Urinary bladder (tissue), 4 donors: ENCODE measurements around the gene PAGR1. TPM values are rescaled to one million over a fixed set of nuclear protein-coding genes. Genes with fewer than 3 reads are reported as not detected.
A peak's percentile ranks its signal among the peaks of the same experiment; 100 is the strongest.
"Not testable (repeated sequence)": the region's sequence is repeated elsewhere in the genome, so short reads cannot be mapped to it uniquely, and the experiment has no call there.

Experiments
- DNase-seq: peaks from one replicate; pipeline ENCODE4 v3.0.0-alpha.2; 2015; ENCODE audit errors: extremely low spot score
- H3K27ac ChIP-seq: one replicate; pipeline ENCODE4 v1.5.1; 2013; ENCODE audit warnings: low read depth, mild to moderate bottlenecking, moderate library complexity
- H3K36me3 ChIP-seq: one replicate; pipeline ENCODE4 v1.6.1; 2013; ENCODE audit warnings: mild to moderate bottlenecking, moderate library complexity; ENCODE audit not compliant: insufficient read depth
- H3K4me1 ChIP-seq: one replicate; pipeline ENCODE4 v1.6.1; 2013; ENCODE audit warnings: mild to moderate bottlenecking, moderate library complexity; ENCODE audit not compliant: insufficient read depth
- H3K4me3 ChIP-seq: one replicate; pipeline ENCODE4 v1.5.1; 2013; ENCODE audit warnings: low read depth, low read length
- WGBS: extraction: QIAGEN DNeasy Blood & Tissue Kit; methylation state at CpG from one replicate; pipeline ENCODE4 v1.1.7; 2013; 5-methylcytosine and 5-hydroxymethylcytosine counted together
- polyA plus RNA-seq: library from polyadenylated mRNA; stranded (reverse); fragments of 200-250 nt; gene quantifications from one replicate; pipeline ENCODE4 v1.2.3, GENCODE V29; 2013
- total RNA-seq: library from RNA; depleted of rRNA; stranded (reverse); fragments of >200 nt; gene quantifications from one replicate; pipeline ENCODE4 v1.2.3, GENCODE V29; 2014
- donor health status: healthy with polysubstance abuse.
- donor health status: healthy.

PAGR1 gene
- total and polyA plus RNA-seq, 2 donors: 14.1 to 27.1 TPM

DNA sequence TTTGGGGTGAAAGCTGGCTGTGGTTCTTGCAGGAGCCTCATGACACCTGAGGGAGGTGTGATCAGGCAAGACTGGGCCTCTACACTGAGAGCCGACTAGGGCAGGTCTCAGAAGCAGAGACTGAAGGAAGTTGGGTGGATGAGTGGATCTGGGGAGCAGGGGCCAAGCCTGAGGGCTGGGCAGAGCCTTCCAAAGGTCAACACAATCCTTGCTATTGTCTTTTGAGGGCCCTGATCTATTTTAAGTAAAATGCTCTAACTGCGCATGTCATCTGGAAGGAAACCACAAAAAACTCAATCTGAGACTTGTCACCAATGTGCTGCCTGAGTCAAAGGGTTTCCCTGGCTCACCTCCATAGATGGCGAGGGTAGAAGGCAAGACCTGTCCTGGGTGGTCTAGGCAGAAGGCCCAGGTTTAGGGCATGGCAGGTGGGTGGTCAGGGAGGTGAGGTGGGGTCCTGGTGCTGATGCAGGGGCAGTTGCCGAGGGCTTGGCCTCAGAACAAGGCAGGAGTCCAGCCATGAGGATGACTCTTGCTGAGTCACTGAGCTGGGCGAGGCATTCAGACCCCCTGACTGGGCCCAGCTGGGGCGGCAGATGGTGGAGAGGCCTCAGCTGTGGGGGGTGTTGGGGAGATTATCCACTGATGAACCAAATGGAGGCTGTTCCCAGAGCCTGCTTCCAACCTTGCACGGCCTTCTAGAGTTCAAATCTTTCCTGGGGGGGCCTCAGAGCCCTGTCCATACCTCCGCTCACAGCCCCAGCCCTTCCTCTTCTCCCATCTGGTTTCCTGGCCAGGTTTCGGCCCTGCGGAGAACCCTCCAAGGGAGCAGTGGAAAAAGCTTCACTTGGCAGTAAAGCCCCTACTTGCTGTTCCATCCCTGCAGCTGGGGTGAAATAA, 9.4 kb downstream of the PAGR1 start:
- no peaks in the 10 kb centered on the region for H3K36me3 ChIP-seq
- 52% methylated on average over 10 of the region's 10 CpGs for WGBS
- no peak overlapping the region for H3K4me3 ChIP-seq
- peaks cover 5% of the 10 kb centered on the region for H3K4me1 ChIP-seq
- peak overlapping the region; percentile 73 for H3K27ac ChIP-seq
- DNase-seq: no peak

DNA sequence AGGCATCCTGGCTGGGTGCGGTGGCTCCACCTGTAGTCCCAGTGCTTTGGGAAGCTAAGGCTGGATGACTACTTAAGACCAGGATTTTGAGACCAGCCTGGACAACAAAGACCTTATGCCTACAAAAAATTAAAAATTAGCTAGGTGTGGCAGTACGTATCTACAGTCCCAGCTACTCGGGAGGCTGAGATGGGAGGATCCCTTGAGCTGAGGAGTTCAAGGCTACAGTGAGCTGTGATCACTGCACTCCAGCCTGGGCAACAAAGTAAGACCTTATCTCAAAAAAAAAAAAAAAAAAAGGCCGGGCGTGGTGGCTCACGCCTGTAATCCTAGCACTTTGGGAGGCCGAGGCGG, 10.4 kb downstream of the PAGR1 start:
- 77% methylated on average over 6 of the region's 8 CpGs for WGBS
- Histone ChIP-seq H3K36me3 (peaks cover 2% of the 10 kb centered on the region), H3K4me3 (no peak overlapping the region), H3K4me1 (peaks cover 5% of the 10 kb centered on the region), H3K27ac (peak overlapping the region; percentile 73)
- DNase-seq: no peak

DNA sequence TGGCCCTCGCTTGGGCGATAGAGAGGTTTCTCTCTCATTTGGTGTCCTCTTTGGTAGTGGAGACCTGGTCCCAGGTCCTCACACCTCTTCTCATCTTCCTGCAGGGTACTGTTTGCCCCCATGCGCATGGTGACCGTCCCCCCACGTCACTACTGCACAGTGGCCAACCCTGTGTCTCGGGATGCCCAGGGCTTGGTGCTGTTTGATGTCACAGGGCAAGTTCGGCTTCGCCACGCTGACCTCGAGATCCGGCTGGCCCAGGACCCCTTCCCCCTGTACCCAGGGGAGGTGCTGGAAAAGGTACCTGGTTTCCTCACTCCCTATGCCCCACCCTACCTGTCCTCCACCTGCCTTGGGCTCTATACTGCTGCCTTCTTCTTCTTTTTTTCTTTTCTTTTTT, 14.8 kb downstream of the PAGR1 start:
- WGBS: 96% methylated on average over 11 of the region's 11 CpGs
- Histone ChIP-seq H3K27ac (no peak overlapping the region), H3K36me3 (peaks cover 4% of the 10 kb centered on the region)

DNA sequence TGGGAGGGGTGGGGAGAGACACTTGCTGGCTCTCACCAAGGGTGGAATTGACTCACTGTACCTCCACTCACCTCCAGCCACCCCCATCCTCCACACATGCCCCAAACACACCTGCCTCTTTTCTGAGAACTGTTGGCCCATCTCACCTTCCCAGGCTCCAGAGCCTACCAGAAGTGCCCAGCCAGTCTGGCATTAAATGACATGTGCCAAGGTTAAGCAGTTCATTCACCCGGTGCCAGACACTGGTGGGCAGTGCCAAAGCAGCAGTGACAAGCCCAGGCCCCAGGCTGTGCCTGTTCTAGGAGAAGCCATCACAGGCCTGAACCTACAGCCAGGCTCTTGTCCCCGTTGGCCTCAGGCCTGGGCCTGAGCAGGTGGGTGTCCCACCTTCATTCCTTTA, 15.5 kb downstream of the PAGR1 start:
- 86% methylated on average over 2 of the region's 2 CpGs for WGBS

More for the DNA sequence above, 14.8 kb downstream of the PAGR1 start:
- Histone ChIP-seq H3K4me1 (peaks cover 3% of the 10 kb centered on the region), H3K4me3 (no peak overlapping the region)
- no peak for DNase-seq

DNA sequence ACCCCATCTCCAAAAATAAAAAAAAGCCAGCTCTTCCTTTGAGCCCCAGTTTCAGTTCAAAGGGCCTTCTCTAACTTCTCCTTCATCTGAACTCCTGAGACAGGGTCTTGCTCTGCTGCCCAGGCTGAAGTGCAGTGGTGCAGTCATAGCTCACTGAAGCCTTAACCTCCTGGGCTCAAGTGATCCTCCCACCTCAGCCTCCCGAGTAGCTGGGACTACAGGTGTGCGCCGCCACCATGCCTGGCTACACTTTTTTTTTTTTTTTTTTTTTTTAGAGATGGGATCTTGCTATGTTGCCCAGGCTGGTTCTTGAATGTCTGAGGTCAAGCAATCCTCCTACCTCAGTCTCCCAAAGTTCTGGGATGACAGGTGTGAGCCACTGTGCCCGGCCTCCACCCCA, 17.3 kb downstream of the PAGR1 start:
- not testable (repeated sequence) for DNase-seq, H3K4me1 ChIP-seq, H3K4me3 ChIP-seq, H3K27ac ChIP-seq, H3K36me3 ChIP-seq
- 97% methylated on average over 4 of the region's 4 CpGs for WGBS

More for the DNA sequence above, 15.5 kb downstream of the PAGR1 start:
- Histone ChIP-seq H3K27ac (no peak overlapping the region), H3K36me3 (peaks cover 4% of the 10 kb centered on the region), H3K4me1 (no peaks in the 10 kb centered on the region), H3K4me3 (no peak overlapping the region)
- DNase-seq: no peak

DNA sequence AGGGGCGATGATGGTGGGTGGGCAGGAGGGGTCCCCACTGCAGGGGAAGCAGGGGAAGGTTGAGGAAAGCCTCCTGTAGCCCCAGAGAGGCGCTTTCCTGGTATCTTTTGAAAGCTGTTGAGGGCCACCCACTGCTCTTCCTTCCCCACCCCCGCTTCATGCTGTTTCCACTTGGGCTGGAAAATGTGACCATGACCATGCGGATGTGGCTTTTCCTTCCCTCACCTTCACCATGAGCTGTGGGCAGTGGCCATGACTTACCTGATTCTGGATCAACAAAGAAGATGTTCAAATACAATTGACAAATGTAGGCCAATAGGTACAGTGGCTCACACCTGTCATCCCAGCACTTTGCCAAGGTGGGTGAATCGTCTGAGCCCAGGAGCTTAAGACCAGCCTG, 18.1 kb downstream of the PAGR1 start:
- WGBS: 94% methylated on average over 5 of the region's 5 CpGs

DNA sequence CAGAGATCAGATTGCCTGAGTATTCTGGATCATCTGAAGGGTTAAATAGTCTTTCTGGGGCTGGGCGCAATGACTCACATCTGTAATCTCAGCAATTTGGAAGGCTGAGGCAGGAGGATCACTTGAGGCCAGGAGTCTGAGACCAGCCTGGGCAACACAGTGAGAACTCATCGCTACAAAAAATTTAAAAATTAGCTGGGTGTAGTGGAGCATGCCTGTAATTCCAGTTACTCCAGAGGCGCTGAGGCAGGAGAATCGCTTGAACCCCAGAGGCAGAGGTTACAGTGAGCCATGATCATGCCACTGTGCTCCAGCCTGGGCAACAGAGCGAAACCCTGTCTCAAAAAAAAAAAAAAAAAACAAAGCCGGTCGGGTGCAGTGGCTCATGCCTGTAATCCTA, 20.0 kb downstream of the PAGR1 start:
- Histone ChIP-seq H3K27ac (no peak overlapping the region), H3K36me3 (peaks cover 5% of the 10 kb centered on the region), H3K4me3 (no peak overlapping the region), H3K4me1 (no peaks in the 10 kb centered on the region)
- 85% methylated on average over 7 of the region's 7 CpGs for WGBS
- no peak for DNase-seq

More for the DNA sequence above, 18.1 kb downstream of the PAGR1 start:
- no peak overlapping the region for H3K27ac ChIP-seq
- no peaks in the 10 kb centered on the region for H3K4me1 ChIP-seq
- peaks cover 4% of the 10 kb centered on the region for H3K36me3 ChIP-seq
- no peak overlapping the region for H3K4me3 ChIP-seq
- DNase-seq: no peak

DNA sequence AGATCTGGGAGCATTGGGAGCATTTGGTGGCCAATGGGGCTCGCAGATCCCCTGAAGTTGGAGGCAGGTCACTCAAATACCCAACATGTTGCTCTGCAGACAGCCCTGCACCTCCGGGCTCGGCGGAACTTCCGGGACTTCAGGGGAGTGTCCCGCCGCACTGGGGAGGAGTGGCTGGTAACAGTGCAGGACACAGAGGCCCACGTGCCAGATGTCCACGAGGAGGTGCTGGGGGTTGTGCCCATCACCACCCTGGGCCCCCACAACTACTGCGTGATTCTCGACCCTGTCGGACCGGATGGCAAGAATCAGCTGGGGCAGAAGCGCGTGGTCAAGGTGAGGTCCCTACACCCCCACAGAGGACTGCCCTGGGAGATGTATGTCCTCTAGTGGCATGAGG, 20.7 kb downstream of the PAGR1 start:
- Histone ChIP-seq H3K36me3 (peaks cover 9% of the 10 kb centered on the region), H3K27ac (no peak overlapping the region), H3K4me3 (no peak overlapping the region), H3K4me1 (no peaks in the 10 kb centered on the region)
- 82% methylated on average over 15 of the region's 15 CpGs for WGBS
- DNase-seq: no peak

DNA sequence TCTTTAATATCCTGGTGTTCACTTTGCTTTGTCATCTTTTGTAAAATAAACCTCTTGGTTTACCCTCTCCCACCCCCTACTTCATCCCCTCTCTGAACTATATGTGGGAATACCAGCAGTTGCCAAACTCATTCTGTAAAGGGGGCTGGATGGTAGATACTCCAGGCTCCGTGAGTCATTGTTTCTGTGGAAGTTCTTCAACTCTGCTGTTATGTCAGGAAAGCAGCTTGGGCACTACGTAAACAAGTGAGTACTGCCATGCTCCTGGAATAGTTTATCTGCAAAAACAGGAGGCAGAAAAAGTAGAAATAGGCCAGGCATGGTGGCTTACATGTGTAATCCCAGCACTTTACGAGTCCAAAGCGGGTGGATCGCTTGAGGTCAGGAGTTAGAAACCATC, 21.9 kb downstream of the PAGR1 start:
- WGBS: 88% methylated on average over 5 of the region's 5 CpGs
- H3K27ac ChIP-seq: no peak overlapping the region
- H3K4me1 ChIP-seq: no peaks in the 10 kb centered on the region
- no peak for DNase-seq
- no peak overlapping the region for H3K4me3 ChIP-seq
- peaks cover 9% of the 10 kb centered on the region for H3K36me3 ChIP-seq

DNA sequence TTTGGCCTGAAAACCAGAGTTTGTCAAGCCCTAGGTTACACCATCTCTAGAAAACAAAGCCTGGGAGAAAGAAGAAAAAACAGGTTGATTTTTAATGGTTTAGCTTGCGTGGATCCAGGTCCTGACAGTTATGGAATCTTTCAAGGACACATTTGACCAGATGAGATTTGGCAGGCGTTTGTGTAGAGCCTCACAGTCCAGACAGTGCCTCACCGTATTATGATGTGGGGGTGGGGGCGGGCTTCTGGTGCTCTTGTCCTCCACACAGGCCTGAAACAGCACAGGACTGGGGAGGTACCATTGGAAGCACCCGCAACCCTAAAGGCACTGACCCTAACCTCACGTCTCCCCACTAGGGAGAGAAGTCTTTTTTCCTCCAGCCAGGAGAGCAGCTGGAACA, 23.9 kb downstream of the PAGR1 start:
- Histone ChIP-seq H3K4me1 (no peaks in the 10 kb centered on the region), H3K36me3 (peaks cover 6% of the 10 kb centered on the region), H3K27ac (no peak overlapping the region), H3K4me3 (no peak overlapping the region)
- 69% methylated on average over 6 of the region's 6 CpGs for WGBS
- no peak for DNase-seq

DNA sequence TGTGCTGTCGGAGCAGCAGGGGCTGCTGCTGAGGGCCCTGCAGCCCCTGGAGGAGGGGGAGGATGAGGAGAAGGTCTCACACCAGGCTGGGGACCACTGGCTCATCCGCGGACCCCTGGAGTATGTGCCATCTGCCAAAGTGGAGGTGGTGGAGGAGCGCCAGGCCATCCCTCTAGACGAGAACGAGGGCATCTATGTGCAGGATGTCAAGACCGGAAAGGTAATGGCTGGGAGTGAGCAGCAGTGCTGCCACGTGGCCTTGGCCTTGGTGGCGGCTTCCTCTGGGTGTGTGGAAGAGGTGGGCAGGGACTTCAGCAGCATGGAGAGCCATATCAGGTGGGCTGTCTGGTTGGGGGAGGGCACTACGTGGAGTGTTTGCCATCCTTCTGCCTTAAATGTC, 24.3 kb downstream of the PAGR1 start:
- Histone ChIP-seq H3K36me3 (peaks cover 6% of the 10 kb centered on the region), H3K27ac (no peak overlapping the region), H3K4me1 (no peaks in the 10 kb centered on the region), H3K4me3 (no peak overlapping the region)
- no peak for DNase-seq
- WGBS: 76% methylated on average over 10 of the region's 10 CpGs

DNA sequence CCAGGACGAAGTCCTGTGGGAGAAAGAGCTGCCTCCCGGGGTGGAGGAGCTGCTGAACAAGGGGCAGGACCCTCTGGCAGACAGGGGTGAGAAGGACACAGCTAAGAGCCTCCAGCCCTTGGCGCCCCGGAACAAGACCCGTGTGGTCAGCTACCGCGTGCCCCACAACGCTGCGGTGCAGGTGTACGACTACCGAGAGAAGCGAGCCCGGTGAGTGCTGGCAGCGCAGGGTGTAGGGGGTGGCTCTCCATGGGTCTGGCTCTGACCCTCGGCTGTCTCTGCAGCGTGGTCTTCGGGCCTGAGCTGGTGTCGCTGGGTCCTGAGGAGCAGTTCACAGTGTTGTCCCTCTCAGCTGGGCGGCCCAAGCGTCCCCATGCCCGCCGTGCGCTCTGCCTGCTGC, 25.7 kb downstream of the PAGR1 start:
- H3K36me3 ChIP-seq: peaks cover 9% of the 10 kb centered on the region
- no peaks in the 10 kb centered on the region for H3K4me1 ChIP-seq
- H3K27ac ChIP-seq: no peak overlapping the region
- H3K4me3 ChIP-seq: no peak overlapping the region
- no peak for DNase-seq
- 94% methylated on average over 23 of the region's 23 CpGs for WGBS

DNA sequence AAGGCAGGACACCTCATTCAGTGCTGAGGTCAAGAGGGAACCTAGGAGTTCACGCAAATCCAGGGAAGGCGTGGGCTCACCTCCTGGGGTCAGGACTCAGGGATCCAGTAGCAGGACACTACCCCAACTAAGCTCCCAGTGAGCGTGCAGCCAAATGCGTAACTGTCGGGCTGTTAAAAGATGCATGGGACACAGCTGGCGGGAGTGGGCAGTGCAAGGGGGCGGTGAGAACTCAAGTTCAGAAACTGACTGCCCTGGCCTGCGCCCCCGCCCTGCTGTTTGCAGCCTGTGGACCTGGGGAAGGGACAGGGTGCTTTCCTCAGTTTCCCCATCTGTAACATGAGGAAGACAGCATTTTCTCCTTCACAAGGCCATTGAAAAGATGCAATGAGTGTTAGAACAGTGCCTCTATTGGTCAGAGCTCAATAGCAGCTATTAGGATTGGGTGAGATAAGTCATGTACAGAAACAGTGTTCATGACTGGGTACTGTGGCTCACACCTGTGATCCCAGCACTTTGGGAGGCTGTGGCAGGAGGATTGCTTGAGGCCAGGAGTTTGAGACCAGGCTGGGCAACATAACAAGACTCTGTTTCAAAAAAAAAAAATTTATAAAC, 26.9 kb downstream of the PAGR1 start:
- no peak for DNase-seq
- no peaks in the 10 kb centered on the region for H3K4me1 ChIP-seq
- peaks cover 13% of the 10 kb centered on the region for H3K36me3 ChIP-seq
- no peak overlapping the region for H3K4me3 ChIP-seq
- no peak overlapping the region for H3K27ac ChIP-seq
- 89% methylated on average over 9 of the region's 9 CpGs for WGBS

DNA sequence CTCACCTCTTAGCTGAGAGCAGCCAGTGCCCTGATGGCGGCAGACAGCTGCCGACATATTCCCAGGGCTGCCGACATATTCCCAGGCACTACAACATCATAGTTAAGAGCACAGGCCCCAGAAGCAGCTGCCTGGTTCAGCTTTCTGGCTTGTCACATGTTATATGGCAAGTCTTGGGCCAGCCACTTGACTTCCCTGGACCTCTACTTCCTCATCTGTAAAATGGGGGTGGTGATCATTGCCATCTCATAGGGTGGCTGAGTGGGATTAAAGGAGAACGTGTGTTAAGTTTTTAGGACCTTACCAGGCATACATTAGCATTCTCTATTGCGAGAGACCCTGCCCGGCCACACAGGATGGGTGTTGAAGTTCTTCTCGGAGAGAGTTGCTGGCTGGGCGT, 28.0 kb downstream of the PAGR1 start:
- Histone ChIP-seq H3K4me3 (no peak overlapping the region), H3K27ac (no peak overlapping the region), H3K4me1 (no peaks in the 10 kb centered on the region), H3K36me3 (peaks cover 13% of the 10 kb centered on the region)
- DNase-seq: no peak
- 89% methylated on average over 8 of the region's 8 CpGs for WGBS
